ENCODE data around the gene ETNK1.

The ETNK1 gene

DNA sequence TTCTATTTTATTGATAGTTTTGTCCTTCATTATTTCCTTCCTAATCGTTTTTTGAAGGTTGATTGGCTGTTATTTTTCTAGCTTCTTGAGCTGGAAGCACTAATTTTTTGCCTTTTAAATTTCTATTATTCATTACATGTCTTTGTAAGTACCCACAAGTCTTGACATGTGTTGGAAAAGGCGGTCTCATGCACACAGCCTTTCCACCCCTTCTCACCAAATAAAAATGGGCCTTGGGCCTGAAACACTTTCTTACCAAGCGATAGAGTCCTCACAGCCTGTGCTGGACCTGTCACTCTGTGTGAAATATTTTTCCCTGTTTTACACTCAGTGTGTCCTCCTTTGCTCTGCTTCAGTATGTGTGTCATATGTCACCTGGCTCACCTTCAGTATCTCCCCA lies 9.9 kb downstream of the ETNK1 start:
- no peak for DNase-seq (ENCODE audit: low spot score)

DNA sequence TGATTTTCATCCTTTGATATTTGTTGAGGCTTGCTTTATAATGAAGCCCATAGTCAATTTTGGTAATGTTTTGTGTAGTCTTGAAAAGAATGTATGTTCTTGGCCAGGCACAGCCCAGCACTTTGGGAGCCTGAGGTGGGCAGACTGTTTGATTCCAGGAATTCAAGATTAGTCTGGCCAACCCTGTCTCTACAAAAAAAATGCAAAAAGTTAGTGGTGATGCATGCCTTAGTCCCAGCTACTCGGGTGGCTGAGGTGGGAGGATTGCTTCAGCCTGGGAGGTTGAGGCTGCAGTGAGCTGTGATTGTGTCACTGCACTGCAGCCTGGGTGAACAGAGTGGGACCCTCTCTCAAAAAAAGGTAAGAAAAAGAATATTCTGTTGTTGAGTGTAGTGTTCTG lies 10.8 kb downstream of the ETNK1 start:
- DNase-seq (ENCODE audit: low spot score) = no peak

DNA sequence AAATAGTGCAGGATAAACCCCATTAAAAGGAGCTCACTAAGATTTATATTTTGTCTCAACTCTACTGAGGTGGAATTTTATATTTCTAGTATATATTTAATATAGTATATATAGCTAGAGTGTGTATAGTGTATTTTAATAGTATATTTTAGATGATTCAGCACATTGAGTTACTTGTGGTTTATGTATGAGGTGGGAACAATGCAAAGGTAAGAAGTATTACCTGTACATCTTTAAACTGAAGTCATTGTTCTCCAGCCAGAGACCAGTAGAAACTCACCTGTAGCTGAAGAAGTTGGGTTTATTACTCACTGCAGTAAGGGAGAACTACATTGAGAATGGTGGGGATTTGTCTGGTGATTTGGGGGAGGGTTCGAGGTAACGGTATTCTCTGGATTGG lies 15.9 kb downstream of the ETNK1 start:
- no peak for DNase-seq (ENCODE audit: low spot score)

DNA sequence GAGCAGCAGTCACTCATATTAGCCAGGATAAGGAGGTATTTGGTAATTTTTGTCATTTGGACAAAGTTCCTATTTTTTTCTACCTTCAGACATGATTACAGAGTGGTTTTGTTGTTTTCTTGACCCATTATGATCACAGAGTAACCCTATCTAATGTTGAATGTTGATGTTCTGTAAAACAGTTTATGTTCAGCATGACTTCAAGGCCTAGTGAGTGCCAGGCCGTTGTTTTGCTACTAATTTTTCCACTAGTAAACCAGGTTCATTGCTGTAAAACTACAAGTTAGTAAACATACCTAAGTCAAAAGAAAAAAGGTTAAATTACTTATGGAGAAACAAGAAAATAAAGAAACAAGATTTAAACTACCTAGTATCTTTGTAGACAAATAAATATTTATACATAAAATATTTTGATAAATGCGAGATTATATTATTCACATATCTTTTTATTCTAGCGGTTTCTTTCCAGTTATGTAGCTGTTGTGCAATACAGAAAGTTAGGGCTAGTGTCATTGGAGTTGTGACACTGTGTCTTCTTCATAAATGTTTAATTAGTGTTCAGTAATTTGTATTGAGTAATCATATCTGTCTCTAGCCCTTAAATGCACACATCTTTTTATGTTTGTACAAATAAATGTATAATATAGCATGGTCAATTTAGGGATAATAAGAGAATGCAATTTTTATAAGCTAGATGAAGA lies 16.5 kb downstream of the ETNK1 start:
- no peak for DNase-seq (ENCODE audit: low spot score)

DNA sequence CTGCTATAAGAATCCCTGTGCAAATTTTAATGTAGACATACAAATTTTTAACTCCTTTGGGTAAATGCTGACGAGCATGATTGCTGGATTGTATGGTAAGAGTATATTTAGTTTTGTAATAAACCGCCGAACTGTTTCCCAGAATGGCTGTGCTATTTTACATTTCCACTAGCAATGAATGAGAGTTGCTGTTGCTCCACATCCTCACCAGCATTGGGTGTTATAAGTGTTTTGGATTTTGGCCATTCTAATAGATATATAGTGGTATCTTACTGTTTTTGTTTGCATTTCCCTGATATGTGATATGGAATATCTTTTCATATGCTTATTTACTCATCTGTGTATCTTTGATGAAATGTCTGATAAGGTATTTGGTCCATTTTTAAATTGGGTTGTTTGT lies 23.7 kb downstream of the ETNK1 start:
- DNase-seq (ENCODE audit: low spot score) = no peak

DNA sequence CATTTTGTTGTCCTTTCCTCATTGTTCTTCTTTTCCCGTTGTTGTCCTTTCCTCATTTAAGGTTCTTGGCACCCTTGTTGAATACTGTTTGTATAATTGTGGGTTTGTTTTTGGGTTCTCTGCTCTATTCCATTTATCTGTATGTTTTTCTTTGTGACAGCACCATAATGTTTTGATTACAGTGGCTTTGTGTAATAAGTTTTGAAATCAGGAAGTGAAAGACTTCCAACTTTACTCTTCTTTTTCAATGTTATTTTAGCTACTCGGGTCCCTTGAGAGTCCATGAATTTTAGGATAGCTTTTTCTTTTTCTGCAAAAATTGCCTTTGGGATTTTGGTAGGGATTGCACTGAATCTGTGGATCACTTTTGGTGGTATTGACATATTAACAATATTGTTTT lies 28.1 kb downstream of the ETNK1 start:
- DNase-seq (ENCODE audit: low spot score) = no peak

DNA sequence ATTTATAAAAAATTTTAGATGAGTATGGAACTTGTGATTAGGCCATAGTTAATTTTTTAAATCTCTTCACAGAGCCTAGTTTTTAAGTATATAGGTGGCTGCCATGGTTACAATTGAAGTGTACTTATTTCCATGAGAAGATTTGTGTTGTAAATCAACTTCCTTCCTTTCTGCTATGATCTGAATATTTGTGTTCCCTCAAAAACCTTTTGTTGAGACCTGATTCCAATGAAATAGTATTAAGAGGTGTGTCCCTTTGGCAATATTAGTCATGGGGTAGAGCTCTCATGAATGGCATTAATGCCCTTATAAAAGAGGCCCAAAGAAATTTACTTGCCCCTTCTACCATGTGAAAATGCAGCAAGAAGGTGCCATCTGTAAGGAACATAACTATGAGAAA lies 28.8 kb downstream of the ETNK1 start:
- no peak for DNase-seq (ENCODE audit: low spot score)

GRCh38 chr12:22656376-22656775 lies 31.4 kb downstream of the ETNK1 start:
- DNase-seq (ENCODE audit: low spot score) = no peak

DNA sequence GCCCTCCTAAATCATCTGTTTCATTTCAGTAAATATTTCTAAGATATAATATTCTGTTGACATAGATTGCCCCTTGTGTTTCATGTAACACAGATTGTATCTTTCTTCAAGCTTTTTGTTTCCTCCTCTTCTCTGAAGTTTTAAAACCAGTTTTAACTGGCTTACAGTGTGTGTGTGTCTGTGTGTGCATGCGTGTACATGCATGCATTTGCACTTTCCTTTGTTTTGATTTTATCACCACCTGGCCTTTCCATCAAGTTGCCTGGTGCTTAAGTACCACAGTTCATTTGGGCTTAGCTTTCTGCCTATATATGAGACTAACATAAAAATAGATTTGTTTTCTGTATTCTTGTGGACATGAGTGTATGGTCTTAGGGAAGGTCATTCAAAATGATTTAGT lies 31.9 kb downstream of the ETNK1 start:
- no peak for DNase-seq (ENCODE audit: low spot score)

- DNase-seq (ENCODE audit: low spot score) = no peak
Measured at GRCh38 chr12:22657538-22657937, 32.6 kb downstream of the ETNK1 start.

GRCh38 chr12:22658214-22658613 lies 33.2 kb downstream of the ETNK1 start:
- DNase-seq (ENCODE audit: low spot score) = no peak

DNA sequence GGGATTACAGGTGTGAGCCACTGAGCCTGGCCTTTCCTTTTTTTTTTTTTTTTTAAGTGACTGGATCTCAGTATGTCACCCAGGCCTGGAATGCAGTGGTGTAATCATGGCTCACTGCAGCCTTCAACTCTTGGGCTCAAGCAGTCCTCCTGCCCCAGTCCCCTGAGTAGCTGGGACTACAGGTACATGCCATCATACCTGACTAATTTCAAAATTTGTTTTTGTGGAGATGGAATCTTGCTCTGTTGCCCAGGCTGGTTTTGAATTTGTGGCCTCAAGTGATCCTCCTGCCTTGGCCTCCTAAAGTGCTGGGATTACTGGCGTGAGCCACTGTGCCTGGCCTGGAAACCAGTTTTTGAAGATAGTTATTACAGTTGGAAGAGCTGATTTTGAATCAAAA lies 37.4 kb downstream of the ETNK1 start:
- DNase-seq (ENCODE audit: low spot score) = no peak

- DNase-seq (ENCODE audit: low spot score) = no peak
Measured at GRCh38 chr12:22665476-22665875, 40.5 kb downstream of the ETNK1 start.

DNA sequence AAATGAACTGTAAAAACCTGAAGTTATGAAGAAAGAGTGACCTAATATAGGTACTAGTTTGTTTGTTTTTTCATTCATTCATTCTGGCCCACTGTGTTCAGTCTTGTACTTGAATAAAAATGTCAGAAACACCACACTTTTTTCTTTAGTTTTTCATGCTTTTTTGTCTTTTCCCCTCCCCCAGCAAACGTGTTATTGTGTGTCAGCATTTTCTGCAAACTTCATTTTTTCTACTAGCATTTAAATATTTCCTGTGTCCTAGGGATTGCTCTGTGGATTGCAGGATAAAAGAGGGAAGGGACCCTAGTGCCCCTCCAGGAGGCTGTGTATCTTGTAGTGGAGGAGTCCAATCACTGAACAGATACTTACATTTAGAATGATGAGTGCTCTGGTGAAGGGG lies 42.2 kb downstream of the ETNK1 start:
- DNase-seq (ENCODE audit: low spot score) = no peak

GRCh38 chr12:22668441-22668840 lies 43.5 kb downstream of the ETNK1 start:
- DNase-seq (ENCODE audit: low spot score) = no peak

GRCh38 chr12:22670762-22671161 lies 45.8 kb downstream of the ETNK1 start:
- no peak for DNase-seq (ENCODE audit: low spot score)

- DNase-seq (ENCODE audit: low spot score) = no peak
Measured at GRCh38 chr12:22672951-22673350, 48.0 kb downstream of the ETNK1 start.

DNA sequence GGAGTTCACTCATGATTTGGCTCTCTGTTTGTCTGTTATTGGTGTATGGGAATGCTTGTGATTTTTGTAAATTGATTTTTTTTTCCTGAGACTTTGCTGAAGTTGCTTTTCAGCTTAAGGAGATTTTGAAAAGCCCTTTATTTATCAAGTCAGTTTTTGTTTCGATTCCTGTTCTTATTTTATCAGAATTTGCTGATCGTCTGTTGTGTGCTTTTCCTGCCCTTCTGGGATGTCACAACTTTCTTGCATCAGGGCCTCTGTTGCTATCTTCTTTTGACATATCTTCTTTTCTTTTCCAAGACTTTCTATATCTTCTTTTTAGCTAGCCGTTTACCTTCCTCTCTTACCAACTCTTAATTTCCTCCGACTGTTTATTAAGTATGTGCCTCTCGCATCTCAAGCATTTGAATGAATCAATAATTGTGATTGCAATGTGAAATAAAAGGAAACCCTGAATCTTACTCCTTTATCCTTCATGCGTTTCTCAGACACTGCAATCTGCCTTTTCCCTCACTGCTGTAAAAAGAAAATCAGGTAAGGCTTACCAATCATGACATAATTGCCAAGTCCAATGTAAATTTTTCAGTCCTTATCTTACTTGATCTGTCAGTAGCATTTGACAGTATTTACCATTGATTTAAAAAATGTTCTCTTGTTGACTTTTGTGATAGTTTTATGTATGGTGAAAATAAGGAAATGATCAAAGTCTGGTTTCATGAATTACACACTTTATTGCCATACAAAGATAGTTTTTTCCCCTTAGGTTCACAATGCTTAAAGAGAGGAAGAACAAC lies 53.0 kb downstream of the ETNK1 start:
- DNase-seq (ENCODE audit: low spot score) = no peak

DNA sequence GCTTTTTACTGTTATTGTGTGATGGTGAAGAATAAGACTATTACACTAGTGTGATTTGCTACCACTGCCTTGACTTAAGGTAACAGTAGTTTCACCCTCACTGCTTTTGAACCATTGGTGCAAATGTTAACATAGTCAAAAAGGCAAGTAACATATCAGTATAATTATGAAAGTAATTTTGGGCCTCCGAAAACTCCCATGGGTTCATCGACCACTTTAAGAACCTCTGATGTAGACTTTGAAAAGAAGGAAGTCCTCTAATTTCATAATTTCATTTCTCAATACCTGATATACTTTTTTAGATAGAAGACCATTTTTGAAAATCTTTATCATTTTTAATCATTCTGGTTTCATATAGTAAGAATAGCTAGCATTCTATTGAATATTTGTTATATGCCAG lies 57.7 kb downstream of the ETNK1 start:
- no peak for DNase-seq (ENCODE audit: low spot score)

DNA sequence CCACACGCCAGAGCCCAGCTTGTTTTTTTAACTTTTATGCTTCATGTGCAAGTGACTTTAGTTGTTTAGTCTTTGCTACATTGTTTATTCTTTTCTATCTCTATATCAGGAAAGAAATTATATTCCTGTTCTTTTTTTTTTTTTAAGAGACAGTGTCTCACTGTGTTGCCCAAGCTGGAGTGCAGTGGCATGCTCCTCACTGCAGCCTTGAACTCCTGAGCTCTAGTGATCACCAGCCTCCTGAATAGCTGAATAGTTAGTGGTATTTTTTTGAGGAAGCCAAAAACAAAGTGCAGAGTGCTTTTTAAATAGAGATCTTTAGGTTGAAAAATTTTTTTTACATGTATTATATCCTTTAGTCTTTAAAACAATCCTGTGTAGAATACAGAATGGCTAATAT lies 58.2 kb downstream of the ETNK1 start:
- no peak for DNase-seq (ENCODE audit: low spot score)

DNA sequence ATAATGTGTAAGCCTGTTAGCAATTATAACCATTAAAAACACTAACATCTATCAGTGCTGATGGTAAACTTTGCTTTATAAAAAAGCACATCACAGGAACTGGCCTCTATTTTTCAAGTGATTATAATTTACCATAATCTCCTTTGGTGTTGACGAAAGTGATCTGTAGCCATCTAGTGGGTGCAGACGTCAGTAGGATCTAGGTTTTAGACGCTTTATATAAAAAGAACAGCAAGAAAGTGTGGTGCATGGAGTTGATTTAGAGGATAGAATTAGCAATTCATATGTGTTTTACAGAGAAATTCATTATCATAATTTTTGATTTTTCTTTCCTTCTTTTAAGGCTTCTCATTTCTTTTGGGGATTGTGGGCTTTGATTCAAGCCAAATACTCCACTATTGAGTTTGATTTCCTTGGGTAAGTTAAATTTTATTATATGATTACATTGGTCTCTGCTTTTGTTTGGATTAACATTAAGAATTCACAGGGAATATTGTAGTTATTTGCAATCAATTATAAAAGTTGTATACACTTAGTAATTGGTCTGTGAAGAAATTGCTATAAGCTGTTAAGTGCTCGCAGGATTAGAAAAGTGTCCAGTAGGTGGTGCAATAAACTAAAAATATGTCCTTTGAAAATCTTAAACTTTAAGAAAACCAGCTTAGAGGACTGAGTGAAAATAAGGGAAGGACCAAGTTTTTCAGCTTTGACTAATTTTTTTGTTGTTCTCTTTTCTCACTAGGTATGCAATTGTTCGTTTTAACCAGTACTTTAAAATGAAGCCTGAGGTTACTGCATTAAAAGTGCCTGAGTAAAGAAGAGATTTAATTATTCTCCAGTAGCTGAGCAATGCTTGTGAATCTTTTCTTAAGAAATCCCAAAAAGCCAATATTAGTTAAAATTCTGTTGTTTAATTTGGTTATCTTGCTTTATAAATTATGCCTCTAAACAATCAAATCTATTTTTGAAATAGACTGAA lies 59.5 kb downstream of the ETNK1 start:
- DNase-seq (ENCODE audit: low spot score) = peak; percentile 49

DNA sequence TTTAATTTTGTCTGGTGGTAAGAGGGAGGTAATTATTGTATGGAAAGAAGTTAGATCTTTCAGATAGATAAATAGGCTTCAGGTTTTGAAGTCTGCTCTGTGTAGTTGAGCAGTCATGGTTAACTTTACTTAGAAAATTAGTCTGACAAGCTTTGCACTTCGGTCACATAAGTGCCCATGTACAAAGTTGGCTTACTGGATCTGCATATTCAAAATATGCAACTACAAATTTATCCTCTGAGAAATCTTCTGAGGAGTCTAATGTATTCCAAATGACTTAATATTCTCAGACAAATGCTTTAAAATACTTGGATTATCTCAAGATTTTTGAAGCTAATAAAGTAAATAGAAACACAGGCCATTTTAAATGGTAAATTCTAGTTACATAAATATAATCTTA lies 61.2 kb downstream of the ETNK1 start:
- no peak for DNase-seq (ENCODE audit: low spot score)

All from cerebellar cortex (tissue), 1 donor.